ENCODE measurements around the gene FTL.

Gene FTL

DNA sequence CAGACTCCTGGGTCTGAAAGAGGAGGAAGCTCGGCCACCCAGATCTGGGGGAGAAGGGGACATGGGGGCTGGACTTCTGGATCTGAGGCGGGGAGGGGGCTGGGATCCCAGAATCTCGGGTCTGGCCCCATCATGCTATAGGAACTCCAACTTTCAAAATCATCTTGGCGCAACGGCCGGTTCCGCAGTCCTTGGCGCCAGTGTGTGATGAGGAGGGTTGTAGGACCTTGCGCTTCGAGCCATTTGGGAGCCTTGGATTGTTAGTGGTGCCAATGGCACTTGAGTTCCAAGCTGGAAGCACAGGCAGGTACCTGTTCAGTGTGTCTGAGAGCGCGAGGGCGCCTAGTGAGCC lies 28.9 kb downstream of the FTL start:
- Histone ChIP-seq H3K4me3 (ENCODE audit: low read depth, low read length) (peak overlapping the region; percentile 98), H3K27me3 (ENCODE audit: control insufficient read depth, insufficient read depth, low read length) (no peaks in the 10 kb centered on the region), H3K36me3 (ENCODE audit: control insufficient read depth, insufficient read depth, low read length) (peaks cover 13% of the 10 kb centered on the region), H3K4me1 (ENCODE audit: control insufficient read depth, insufficient read depth, low read length) (peaks cover 16% of the 10 kb centered on the region; the same call in 1 of the 2 replicates), H3K9me3 (ENCODE audit: control insufficient read depth, insufficient read depth, low read depth, low read length) (no peaks in the 10 kb centered on the region), H3K9ac (ENCODE audit: low read length) (peak overlapping the region; percentile 70), H3K27ac (ENCODE audit: low read depth, low read length) (no peak overlapping the region; the same call in 1 of the 2 replicates)

DNA sequence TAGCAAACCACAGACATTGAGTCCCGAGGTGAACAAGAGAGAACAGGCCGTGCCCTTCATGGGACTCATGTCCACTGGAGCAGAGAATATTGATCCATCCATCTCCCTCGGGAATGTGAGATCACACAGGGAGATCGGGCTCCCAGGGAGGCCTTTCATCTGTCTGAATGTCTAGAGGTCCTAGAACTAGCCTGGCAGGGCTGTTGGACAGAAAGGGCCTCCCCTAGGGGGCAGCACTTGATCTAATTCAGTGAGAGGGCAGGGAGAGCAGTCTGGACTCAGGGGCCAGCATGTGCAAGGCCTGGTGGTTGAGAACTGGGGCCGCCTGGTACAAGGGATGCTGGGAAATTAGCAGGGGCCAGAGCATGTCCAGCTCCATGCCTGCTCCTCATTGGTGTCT lies 32.9 kb downstream of the FTL start:
- peaks cover 11% of the 10 kb centered on the region for H3K36me3 ChIP-seq (ENCODE audit: control insufficient read depth, insufficient read depth, low read length)
- H3K27ac ChIP-seq (ENCODE audit: low read depth, low read length) = no peak overlapping the region
- H3K4me1 ChIP-seq (ENCODE audit: control insufficient read depth, insufficient read depth, low read length) = peaks cover 9% of the 10 kb centered on the region; the same call in 1 of the 2 replicates
- H3K4me3 ChIP-seq (ENCODE audit: low read depth, low read length) = no peak overlapping the region
- no peaks in the 10 kb centered on the region for H3K27me3 ChIP-seq (ENCODE audit: control insufficient read depth, insufficient read depth, low read length)
- H3K9me3 ChIP-seq (ENCODE audit: control insufficient read depth, insufficient read depth, low read depth, low read length) = no peaks in the 10 kb centered on the region
- H3K9ac ChIP-seq (ENCODE audit: low read length) = no peak overlapping the region

DNA sequence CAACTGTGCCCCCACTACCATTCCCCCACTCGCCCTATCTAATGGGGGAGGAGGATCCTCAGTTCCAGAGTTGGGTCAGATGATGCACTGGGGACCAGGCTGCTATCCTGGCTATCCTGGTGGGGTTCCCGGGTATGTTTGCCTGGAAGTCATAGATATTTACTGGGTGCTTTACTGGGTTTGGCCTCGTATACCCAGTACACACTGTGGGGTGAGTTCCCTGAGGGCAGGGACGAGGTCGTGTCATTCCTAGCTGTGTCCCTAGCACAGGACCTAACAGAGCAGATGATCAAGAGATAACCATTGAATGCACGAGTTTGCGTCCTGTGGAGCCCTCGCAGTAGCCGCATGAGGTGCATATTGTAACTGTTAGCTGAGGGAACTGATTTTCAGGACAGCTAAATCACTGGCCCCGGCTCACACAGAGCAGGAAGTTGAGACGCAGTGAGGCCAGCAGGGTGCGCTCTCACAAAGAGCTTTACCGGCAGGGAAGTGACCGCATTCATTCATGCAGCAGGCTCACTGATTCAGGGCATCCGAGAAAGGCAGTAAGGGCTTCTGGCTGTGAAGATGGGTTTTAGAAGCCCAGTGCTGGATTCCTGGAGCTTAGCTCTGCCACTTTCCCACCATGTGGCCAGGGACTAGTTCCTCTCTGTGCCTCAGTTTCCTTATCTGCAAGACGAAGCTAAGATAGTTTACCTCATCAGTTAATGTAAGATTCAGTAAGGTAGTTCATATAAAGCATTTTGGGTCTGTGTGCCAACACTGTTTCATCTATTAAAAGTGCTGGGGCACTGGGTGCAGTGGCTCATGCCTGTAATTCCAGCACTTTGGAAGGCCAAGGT lies 34.6 kb downstream of the FTL start:
- H3K4me1 ChIP-seq (ENCODE audit: control insufficient read depth, insufficient read depth, low read length) = peaks cover 6% of the 10 kb centered on the region; the same call in 1 of the 2 replicates
- no peak overlapping the region for H3K4me3 ChIP-seq (ENCODE audit: low read depth, low read length)
- no peak overlapping the region for H3K9ac ChIP-seq (ENCODE audit: low read length)
- H3K9me3 ChIP-seq (ENCODE audit: control insufficient read depth, insufficient read depth, low read depth, low read length) = no peaks in the 10 kb centered on the region
- H3K27ac ChIP-seq (ENCODE audit: low read depth, low read length) = no peak overlapping the region
- no peaks in the 10 kb centered on the region for H3K27me3 ChIP-seq (ENCODE audit: control insufficient read depth, insufficient read depth, low read length)
- H3K36me3 ChIP-seq (ENCODE audit: control insufficient read depth, insufficient read depth, low read length) = peaks cover 28% of the 10 kb centered on the region

DNA sequence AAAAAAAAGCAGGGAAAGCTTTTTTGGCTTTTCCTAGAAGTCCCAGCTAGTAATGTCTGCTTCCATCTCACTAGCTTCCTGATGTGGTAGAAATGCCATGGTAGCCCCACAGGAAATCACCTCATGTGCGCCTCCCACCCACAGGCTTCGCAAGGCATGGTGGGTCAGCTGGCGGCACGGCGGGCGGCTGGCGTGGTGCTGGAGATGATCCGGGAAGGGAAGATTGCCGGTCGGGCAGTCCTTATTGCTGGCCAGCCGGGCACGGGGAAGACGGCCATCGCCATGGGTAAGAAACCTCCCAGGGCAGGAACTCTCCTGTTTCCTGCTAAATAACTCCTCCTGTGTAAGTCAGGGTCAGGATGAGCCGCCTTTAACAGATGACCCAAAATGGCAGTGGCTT lies 39.0 kb downstream of the FTL start:
- H3K4me1 ChIP-seq (ENCODE audit: control insufficient read depth, insufficient read depth, low read length) = peaks cover 6% of the 10 kb centered on the region; the same call in 1 of the 2 replicates
- no peaks in the 10 kb centered on the region for H3K27me3 ChIP-seq (ENCODE audit: control insufficient read depth, insufficient read depth, low read length)
- peaks cover 57% of the 10 kb centered on the region for H3K36me3 ChIP-seq (ENCODE audit: control insufficient read depth, insufficient read depth, low read length)
- H3K9me3 ChIP-seq (ENCODE audit: control insufficient read depth, insufficient read depth, low read depth, low read length) = no peaks in the 10 kb centered on the region
- H3K9ac ChIP-seq (ENCODE audit: low read length) = no peak overlapping the region
- H3K4me3 ChIP-seq (ENCODE audit: low read depth, low read length) = no peak overlapping the region
- no peak overlapping the region for H3K27ac ChIP-seq (ENCODE audit: low read depth, low read length)

- no peak overlapping the region for H3K27ac ChIP-seq (ENCODE audit: low read depth, low read length)
- peaks cover 66% of the 10 kb centered on the region for H3K36me3 ChIP-seq (ENCODE audit: control insufficient read depth, insufficient read depth, low read length)
- H3K4me3 ChIP-seq (ENCODE audit: low read depth, low read length) = no peak overlapping the region
Measured at GRCh38 chr19:49004964-49005614, 40.0 kb downstream of the FTL start.

DNA sequence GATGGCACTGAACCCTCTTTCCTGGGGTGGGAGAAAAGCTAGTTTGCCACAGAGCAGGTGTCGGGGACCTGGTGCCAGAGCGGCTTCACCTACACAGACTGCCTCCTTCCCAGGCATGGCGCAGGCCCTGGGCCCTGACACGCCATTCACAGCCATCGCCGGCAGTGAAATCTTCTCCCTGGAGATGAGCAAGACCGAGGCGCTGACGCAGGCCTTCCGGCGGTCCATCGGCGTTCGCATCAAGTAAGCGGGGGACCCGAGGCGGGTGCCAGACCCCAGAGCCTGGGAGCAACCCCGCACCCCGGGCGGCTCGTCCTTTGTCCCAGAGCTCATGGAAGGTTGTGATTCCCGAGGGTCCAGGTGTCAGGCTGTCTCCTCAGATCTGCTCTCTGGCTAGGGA lies 41.8 kb downstream of the FTL start:
- no peaks in the 10 kb centered on the region for H3K9me3 ChIP-seq (ENCODE audit: control insufficient read depth, insufficient read depth, low read depth, low read length)
- H3K27me3 ChIP-seq (ENCODE audit: control insufficient read depth, insufficient read depth, low read length) = no peaks in the 10 kb centered on the region
- H3K4me3 ChIP-seq (ENCODE audit: low read depth, low read length) = no peak overlapping the region
- H3K27ac ChIP-seq (ENCODE audit: low read depth, low read length) = no peak overlapping the region
- peaks cover 79% of the 10 kb centered on the region for H3K36me3 ChIP-seq (ENCODE audit: control insufficient read depth, insufficient read depth, low read length)
- no peaks in the 10 kb centered on the region for H3K4me1 ChIP-seq (ENCODE audit: control insufficient read depth, insufficient read depth, low read length)
- H3K9ac ChIP-seq (ENCODE audit: low read length) = no peak overlapping the region

More at GRCh38 chr19:49004964-49005614, 40.0 kb downstream of the FTL start:
- H3K9me3 ChIP-seq (ENCODE audit: control insufficient read depth, insufficient read depth, low read depth, low read length) = no peaks in the 10 kb centered on the region
- H3K27me3 ChIP-seq (ENCODE audit: control insufficient read depth, insufficient read depth, low read length) = no peaks in the 10 kb centered on the region
- H3K4me1 ChIP-seq (ENCODE audit: control insufficient read depth, insufficient read depth, low read length) = no peaks in the 10 kb centered on the region
- no peak overlapping the region for H3K9ac ChIP-seq (ENCODE audit: low read length)

DNA sequence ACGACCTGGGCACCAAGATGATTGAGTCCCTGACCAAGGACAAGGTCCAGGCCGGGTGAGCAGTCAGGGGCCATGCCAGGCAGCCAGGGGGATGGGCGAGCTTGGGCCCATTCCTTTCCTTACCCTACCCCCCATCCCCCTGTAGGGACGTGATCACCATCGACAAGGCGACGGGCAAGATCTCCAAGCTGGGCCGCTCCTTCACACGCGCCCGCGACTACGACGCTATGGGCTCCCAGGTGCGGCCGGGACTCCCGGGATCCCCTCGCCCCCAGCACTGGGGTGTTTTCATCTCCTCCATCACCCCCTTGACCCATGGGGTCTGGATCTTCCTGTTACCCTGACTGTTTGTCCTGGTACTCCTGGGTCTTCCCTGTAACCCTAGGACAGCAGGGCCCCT lies 44.7 kb downstream of the FTL start:
- no peak overlapping the region for H3K4me3 ChIP-seq (ENCODE audit: low read depth, low read length)
- H3K4me1 ChIP-seq (ENCODE audit: control insufficient read depth, insufficient read depth, low read length) = no peaks in the 10 kb centered on the region
- no peak overlapping the region for H3K27ac ChIP-seq (ENCODE audit: low read depth, low read length)
- H3K9ac ChIP-seq (ENCODE audit: low read length) = no peak overlapping the region
- no peaks in the 10 kb centered on the region for H3K27me3 ChIP-seq (ENCODE audit: control insufficient read depth, insufficient read depth, low read length)
- peaks cover 80% of the 10 kb centered on the region for H3K36me3 ChIP-seq (ENCODE audit: control insufficient read depth, insufficient read depth, low read length)
- no peaks in the 10 kb centered on the region for H3K9me3 ChIP-seq (ENCODE audit: control insufficient read depth, insufficient read depth, low read depth, low read length)

- Histone ChIP-seq H3K36me3 (ENCODE audit: control insufficient read depth, insufficient read depth, low read length) (peaks cover 80% of the 10 kb centered on the region), H3K9me3 (ENCODE audit: control insufficient read depth, insufficient read depth, low read depth, low read length) (no peaks in the 10 kb centered on the region), H3K9ac (ENCODE audit: low read length) (no peak overlapping the region), H3K27ac (ENCODE audit: low read depth, low read length) (no peak overlapping the region), H3K4me1 (ENCODE audit: control insufficient read depth, insufficient read depth, low read length) (no peaks in the 10 kb centered on the region), H3K4me3 (ENCODE audit: low read depth, low read length) (no peak overlapping the region), H3K27me3 (ENCODE audit: control insufficient read depth, insufficient read depth, low read length) (no peaks in the 10 kb centered on the region)
Measured at GRCh38 chr19:49010453-49010852, 45.3 kb downstream of the FTL start.

GRCh38 chr19:49011194-49011593 lies 46.1 kb downstream of the FTL start:
- H3K36me3 ChIP-seq (ENCODE audit: control insufficient read depth, insufficient read depth, low read length) = peaks cover 81% of the 10 kb centered on the region
- no peak overlapping the region for H3K4me3 ChIP-seq (ENCODE audit: low read depth, low read length)
- no peaks in the 10 kb centered on the region for H3K9me3 ChIP-seq (ENCODE audit: control insufficient read depth, insufficient read depth, low read depth, low read length)
- H3K27ac ChIP-seq (ENCODE audit: low read depth, low read length) = no peak overlapping the region
- H3K9ac ChIP-seq (ENCODE audit: low read length) = no peak overlapping the region
- H3K4me1 ChIP-seq (ENCODE audit: control insufficient read depth, insufficient read depth, low read length) = no peaks in the 10 kb centered on the region
- no peaks in the 10 kb centered on the region for H3K27me3 ChIP-seq (ENCODE audit: control insufficient read depth, insufficient read depth, low read length)

GRCh38 chr19:49014123-49014869 lies 49.2 kb downstream of the FTL start:
- Histone ChIP-seq H3K9me3 (ENCODE audit: control insufficient read depth, insufficient read depth, low read depth, low read length) (no peaks in the 10 kb centered on the region), H3K27me3 (ENCODE audit: control insufficient read depth, insufficient read depth, low read length) (peaks cover 15% of the 10 kb centered on the region), H3K36me3 (ENCODE audit: control insufficient read depth, insufficient read depth, low read length) (peaks cover 69% of the 10 kb centered on the region), H3K4me1 (ENCODE audit: control insufficient read depth, insufficient read depth, low read length) (peaks cover 11% of the 10 kb centered on the region), H3K4me3 (ENCODE audit: low read depth, low read length) (no peak overlapping the region), H3K27ac (ENCODE audit: low read depth, low read length) (no peak overlapping the region), H3K9ac (ENCODE audit: low read length) (no peak overlapping the region)

GRCh38 chr19:49014870-49015255 lies 49.8 kb downstream of the FTL start:
- Histone ChIP-seq H3K9me3 (ENCODE audit: control insufficient read depth, insufficient read depth, low read depth, low read length) (no peaks in the 10 kb centered on the region), H3K27ac (ENCODE audit: low read depth, low read length) (no peak overlapping the region), H3K4me1 (ENCODE audit: control insufficient read depth, insufficient read depth, low read length) (peaks cover 14% of the 10 kb centered on the region), H3K9ac (ENCODE audit: low read length) (no peak overlapping the region), H3K4me3 (ENCODE audit: low read depth, low read length) (no peak overlapping the region), H3K36me3 (ENCODE audit: control insufficient read depth, insufficient read depth, low read length) (peaks cover 63% of the 10 kb centered on the region), H3K27me3 (ENCODE audit: control insufficient read depth, insufficient read depth, low read length) (peaks cover 17% of the 10 kb centered on the region)

Data from HUES6 (cell line).